ENCODE results near the gene DHRS11.

DHRS11 gene

GRCh38 chr17:36614933-36615332 is 23.3 kb downstream of the DHRS11 start:
- TF ChIP-seq USF1 (IDR thresholded peaks at IDR 0.05) (no peak), YY1 (IDR thresholded peaks at IDR 0.05; ENCODE audit: low read depth) (no peak), NFIC (IDR thresholded peaks at IDR 0.05) (no peak), RAD21 (IDR thresholded peaks at IDR 0.05; ENCODE audit: low read depth) (no peak), CREB1 (IDR thresholded peaks at IDR 0.05; ENCODE audit: low read depth) (no peak), TCF12 (IDR thresholded peaks at IDR 0.05; ENCODE audit: low read depth) (no peak), EGR1 (IDR thresholded peaks at IDR 0.05) (no peak), CEBPB (IDR thresholded peaks at IDR 0.05) (no peak), ZBTB7A (IDR thresholded peaks at IDR 0.05; ENCODE audit: low read depth) (no peak), TAF1 (IDR thresholded peaks at IDR 0.05; ENCODE audit: low read depth) (no peak), FOXM1 (IDR thresholded peaks at IDR 0.05; ENCODE audit: borderline replicate concordance, low read depth) (no peak)
- TF ChIP-seq, protein P1, sequence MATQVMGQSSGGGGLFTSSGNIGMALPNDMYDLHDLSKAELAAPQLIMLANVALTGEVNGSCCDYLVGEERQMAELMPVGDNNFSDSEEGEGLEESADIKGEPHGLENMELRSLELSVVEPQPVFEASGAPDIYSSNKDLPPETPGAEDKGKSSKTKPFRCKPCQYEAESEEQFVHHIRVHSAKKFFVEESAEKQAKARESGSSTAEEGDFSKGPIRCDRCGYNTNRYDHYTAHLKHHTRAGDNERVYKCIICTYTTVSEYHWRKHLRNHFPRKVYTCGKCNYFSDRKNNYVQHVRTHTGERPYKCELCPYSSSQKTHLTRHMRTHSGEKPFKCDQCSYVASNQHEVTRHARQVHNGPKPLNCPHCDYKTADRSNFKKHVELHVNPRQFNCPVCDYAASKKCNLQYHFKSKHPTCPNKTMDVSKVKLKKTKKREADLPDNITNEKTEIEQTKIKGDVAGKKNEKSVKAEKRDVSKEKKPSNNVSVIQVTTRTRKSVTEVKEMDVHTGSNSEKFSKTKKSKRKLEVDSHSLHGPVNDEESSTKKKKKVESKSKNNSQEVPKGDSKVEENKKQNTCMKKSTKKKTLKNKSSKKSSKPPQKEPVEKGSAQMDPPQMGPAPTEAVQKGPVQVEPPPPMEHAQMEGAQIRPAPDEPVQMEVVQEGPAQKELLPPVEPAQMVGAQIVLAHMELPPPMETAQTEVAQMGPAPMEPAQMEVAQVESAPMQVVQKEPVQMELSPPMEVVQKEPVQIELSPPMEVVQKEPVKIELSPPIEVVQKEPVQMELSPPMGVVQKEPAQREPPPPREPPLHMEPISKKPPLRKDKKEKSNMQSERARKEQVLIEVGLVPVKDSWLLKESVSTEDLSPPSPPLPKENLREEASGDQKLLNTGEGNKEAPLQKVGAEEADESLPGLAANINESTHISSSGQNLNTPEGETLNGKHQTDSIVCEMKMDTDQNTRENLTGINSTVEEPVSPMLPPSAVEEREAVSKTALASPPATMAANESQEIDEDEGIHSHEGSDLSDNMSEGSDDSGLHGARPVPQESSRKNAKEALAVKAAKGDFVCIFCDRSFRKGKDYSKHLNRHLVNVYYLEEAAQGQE (IDR thresholded peaks at IDR 0.05; ENCODE audit: low read depth) = no peak
- TF ChIP-seq, protein P2, sequence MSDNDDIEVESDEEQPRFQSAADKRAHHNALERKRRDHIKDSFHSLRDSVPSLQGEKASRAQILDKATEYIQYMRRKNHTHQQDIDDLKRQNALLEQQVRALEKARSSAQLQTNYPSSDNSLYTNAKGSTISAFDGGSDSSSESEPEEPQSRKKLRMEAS (IDR thresholded peaks at IDR 0.05) = no peak

DNA sequence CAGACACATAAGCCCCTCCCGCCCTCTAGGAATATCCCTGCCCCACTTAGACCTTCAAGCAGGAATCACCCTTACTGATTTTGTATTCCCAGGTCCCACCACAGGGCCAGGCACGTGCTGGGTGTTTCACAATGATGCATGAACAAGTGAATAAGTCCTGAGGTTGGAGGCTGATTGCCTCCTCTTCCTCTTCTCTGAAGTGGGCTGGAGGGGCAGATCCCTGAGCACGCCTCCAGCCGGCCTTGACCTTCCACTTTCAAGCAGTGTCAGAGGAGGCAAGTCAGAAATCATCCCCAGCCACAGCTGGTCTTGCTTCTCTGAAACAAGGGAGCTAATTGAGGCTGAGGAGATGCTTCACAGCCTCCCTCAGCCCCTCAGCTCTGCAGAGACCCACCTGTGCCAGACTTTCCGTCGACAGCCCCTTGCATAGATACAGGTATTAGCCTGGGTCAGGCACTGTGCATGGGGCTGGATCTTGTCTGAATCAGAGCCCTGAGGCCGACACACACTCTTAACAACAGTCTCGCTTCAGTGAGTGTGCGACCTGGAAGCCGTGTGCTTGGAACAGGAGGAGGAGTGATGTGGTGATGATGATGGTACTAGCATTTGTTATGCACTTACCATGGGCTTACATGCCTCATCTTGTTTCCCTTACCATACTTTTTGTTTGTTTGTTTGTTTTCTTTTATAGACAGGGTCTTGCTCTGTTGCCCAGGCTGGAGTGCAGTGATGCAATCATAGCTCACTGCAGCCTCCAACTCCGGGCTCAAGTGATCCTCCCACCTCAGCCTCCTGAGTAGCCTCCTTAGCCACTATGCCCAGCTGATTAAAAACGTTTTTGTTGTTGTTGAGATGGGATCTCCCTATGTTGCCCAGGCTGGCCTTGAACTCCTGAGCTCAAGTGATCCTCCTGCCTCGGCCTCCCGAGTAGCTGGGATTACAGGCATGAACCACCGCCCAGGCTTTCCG is 24.7 kb downstream of the DHRS11 start:
- TF ChIP-seq CREB1 (IDR thresholded peaks at IDR 0.05; ENCODE audit: low read depth) (no peak), YY1 (IDR thresholded peaks at IDR 0.05; ENCODE audit: low read depth) (no peak), USF1 (IDR thresholded peaks at IDR 0.05) (no peak), TEAD4 (IDR thresholded peaks at IDR 0.05) (no peak), TCF12 (IDR thresholded peaks at IDR 0.05; ENCODE audit: low read depth) (no peak), RAD21 (IDR thresholded peaks at IDR 0.05; ENCODE audit: low read depth) (no peak), NFIC (IDR thresholded peaks at IDR 0.05) (no peak), CEBPB (IDR thresholded peaks at IDR 0.05) (no peak), FOXM1 (IDR thresholded peaks at IDR 0.05; ENCODE audit: borderline replicate concordance, low read depth) (no peak), EGR1 (IDR thresholded peaks at IDR 0.05) (no peak), ZBTB7A (IDR thresholded peaks at IDR 0.05; ENCODE audit: low read depth) (no peak), TAF1 (IDR thresholded peaks at IDR 0.05; ENCODE audit: low read depth) (no peak), EP300 (IDR thresholded peaks at IDR 0.05; ENCODE audit: borderline replicate concordance) (no peak)
- TF ChIP-seq, protein P2 (IDR thresholded peaks at IDR 0.05) = no peak
- TF ChIP-seq, protein P1 (IDR thresholded peaks at IDR 0.05; ENCODE audit: low read depth) = no peak

GRCh38 chr17:36617773-36618172 is 26.1 kb downstream of the DHRS11 start:
- TF ChIP-seq, protein P2 (IDR thresholded peaks at IDR 0.05) = no peak
- no peak for TF ChIP-seq TAF1 (IDR thresholded peaks at IDR 0.05; ENCODE audit: low read depth)
- no peak for TF ChIP-seq TEAD4 (IDR thresholded peaks at IDR 0.05)
- no peak for TF ChIP-seq TCF12 (IDR thresholded peaks at IDR 0.05; ENCODE audit: low read depth)
- TF ChIP-seq RAD21 (IDR thresholded peaks at IDR 0.05; ENCODE audit: low read depth) = no peak
- TF ChIP-seq YY1 (IDR thresholded peaks at IDR 0.05; ENCODE audit: low read depth) = no peak
- TF ChIP-seq FOXM1 (IDR thresholded peaks at IDR 0.05; ENCODE audit: borderline replicate concordance, low read depth) = no peak
- TF ChIP-seq, protein P1 (IDR thresholded peaks at IDR 0.05; ENCODE audit: low read depth) = no peak
- no peak for TF ChIP-seq CREB1 (IDR thresholded peaks at IDR 0.05; ENCODE audit: low read depth)
- no peak for TF ChIP-seq USF1 (IDR thresholded peaks at IDR 0.05)
